ENCODE data around the gene AGTRAP. TPM values are rescaled to one million over a fixed set of nuclear protein-coding genes. Genes with fewer than 3 reads are reported as not detected.

Gene AGTRAP
- total and polyA plus RNA-seq, 9 of the 15 experiments (the other 6 are each of a cell fraction or from before 2014, with no cell fraction given): 26.8 to 105 (median 57.5) TPM

DNA sequence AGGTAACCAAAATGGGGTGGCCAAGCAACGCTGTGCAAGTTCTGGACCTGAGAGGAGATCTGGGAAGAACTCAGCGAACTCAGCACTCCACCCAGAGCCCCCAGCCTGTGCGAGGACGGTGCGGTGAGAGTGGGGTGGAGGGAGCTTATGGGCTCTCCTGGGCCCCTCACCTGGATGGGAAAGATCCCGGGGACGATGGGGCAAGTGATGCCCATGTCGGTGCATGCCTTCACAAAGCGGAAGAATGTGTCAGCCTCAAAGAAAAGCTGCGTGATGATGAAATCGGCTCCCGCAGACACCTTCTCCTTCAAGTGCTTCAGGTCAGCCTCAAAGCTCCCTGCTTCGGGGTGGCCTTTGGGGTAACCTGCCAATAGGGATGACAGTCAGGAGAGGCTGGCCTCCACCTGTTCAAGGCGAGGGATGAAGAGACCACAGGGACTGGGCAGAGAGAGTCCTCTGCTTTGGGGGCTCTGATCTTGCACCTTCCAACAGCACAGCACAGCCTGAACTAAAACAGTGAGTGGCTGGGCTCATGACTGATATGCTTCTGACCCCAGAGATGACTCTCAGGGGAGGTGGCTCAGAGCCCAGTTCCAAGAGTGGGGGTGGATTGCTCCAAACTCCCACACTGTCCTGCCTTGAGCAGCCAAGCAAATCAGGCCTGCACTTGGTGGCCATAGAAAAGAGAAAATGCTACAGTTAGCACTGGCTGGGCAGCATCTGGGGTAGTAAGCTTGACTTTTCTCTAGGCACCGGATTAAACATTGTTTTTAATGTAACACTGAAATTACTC is 60.3 kb downstream of the AGTRAP start (continued):
- TF ChIP-seq, protein P1, sequence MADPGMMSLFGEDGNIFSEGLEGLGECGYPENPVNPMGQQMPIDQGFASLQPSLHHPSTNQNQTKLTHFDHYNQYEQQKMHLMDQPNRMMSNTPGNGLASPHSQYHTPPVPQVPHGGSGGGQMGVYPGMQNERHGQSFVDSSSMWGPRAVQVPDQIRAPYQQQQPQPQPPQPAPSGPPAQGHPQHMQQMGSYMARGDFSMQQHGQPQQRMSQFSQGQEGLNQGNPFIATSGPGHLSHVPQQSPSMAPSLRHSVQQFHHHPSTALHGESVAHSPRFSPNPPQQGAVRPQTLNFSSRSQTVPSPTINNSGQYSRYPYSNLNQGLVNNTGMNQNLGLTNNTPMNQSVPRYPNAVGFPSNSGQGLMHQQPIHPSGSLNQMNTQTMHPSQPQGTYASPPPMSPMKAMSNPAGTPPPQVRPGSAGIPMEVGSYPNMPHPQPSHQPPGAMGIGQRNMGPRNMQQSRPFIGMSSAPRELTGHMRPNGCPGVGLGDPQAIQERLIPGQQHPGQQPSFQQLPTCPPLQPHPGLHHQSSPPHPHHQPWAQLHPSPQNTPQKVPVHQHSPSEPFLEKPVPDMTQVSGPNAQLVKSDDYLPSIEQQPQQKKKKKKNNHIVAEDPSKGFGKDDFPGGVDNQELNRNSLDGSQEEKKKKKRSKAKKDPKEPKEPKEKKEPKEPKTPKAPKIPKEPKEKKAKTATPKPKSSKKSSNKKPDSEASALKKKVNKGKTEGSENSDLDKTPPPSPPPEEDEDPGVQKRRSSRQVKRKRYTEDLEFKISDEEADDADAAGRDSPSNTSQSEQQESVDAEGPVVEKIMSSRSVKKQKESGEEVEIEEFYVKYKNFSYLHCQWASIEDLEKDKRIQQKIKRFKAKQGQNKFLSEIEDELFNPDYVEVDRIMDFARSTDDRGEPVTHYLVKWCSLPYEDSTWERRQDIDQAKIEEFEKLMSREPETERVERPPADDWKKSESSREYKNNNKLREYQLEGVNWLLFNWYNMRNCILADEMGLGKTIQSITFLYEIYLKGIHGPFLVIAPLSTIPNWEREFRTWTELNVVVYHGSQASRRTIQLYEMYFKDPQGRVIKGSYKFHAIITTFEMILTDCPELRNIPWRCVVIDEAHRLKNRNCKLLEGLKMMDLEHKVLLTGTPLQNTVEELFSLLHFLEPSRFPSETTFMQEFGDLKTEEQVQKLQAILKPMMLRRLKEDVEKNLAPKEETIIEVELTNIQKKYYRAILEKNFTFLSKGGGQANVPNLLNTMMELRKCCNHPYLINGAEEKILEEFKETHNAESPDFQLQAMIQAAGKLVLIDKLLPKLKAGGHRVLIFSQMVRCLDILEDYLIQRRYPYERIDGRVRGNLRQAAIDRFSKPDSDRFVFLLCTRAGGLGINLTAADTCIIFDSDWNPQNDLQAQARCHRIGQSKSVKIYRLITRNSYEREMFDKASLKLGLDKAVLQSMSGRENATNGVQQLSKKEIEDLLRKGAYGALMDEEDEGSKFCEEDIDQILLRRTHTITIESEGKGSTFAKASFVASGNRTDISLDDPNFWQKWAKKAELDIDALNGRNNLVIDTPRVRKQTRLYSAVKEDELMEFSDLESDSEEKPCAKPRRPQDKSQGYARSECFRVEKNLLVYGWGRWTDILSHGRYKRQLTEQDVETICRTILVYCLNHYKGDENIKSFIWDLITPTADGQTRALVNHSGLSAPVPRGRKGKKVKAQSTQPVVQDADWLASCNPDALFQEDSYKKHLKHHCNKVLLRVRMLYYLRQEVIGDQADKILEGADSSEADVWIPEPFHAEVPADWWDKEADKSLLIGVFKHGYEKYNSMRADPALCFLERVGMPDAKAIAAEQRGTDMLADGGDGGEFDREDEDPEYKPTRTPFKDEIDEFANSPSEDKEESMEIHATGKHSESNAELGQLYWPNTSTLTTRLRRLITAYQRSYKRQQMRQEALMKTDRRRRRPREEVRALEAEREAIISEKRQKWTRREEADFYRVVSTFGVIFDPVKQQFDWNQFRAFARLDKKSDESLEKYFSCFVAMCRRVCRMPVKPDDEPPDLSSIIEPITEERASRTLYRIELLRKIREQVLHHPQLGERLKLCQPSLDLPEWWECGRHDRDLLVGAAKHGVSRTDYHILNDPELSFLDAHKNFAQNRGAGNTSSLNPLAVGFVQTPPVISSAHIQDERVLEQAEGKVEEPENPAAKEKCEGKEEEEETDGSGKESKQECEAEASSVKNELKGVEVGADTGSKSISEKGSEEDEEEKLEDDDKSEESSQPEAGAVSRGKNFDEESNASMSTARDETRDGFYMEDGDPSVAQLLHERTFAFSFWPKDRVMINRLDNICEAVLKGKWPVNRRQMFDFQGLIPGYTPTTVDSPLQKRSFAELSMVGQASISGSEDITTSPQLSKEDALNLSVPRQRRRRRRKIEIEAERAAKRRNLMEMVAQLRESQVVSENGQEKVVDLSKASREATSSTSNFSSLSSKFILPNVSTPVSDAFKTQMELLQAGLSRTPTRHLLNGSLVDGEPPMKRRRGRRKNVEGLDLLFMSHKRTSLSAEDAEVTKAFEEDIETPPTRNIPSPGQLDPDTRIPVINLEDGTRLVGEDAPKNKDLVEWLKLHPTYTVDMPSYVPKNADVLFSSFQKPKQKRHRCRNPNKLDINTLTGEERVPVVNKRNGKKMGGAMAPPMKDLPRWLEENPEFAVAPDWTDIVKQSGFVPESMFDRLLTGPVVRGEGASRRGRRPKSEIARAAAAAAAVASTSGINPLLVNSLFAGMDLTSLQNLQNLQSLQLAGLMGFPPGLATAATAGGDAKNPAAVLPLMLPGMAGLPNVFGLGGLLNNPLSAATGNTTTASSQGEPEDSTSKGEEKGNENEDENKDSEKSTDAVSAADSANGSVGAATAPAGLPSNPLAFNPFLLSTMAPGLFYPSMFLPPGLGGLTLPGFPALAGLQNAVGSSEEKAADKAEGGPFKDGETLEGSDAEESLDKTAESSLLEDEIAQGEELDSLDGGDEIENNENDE (IDR thresholded peaks at IDR 0.05; ENCODE audit: low read depth, low read length): peak; percentile 77
- TF ChIP-seq MEF2D (tag; conservative IDR thresholded peaks at IDR 0.05; ENCODE audit: low read depth) (0 out of 2 replicates have a peak, but pooled peaks have one; percentile 29), SMARCA4 (IDR thresholded peaks at IDR 0.05) (peak; percentile 67; the same call in 1 of the 2 replicates), MEF2A (IDR thresholded peaks at IDR 0.05; ENCODE audit: control insufficient read depth, low read depth, low read length) (no peak), DPF2 (IDR thresholded peaks at IDR 0.05) (peak; percentile 75), POLR2AphosphoS5 (IDR thresholded peaks at IDR 0.05; ENCODE audit: control insufficient read depth, insufficient read depth, low read depth, low read length) (peak; percentile 70)
- TF ChIP-seq, protein P2, sequence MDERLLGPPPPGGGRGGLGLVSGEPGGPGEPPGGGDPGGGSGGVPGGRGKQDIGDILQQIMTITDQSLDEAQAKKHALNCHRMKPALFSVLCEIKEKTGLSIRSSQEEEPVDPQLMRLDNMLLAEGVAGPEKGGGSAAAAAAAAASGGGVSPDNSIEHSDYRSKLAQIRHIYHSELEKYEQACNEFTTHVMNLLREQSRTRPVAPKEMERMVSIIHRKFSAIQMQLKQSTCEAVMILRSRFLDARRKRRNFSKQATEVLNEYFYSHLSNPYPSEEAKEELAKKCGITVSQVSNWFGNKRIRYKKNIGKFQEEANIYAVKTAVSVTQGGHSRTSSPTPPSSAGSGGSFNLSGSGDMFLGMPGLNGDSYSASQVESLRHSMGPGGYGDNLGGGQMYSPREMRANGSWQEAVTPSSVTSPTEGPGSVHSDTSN (CRISPR knock-in tag; IDR thresholded peaks at IDR 0.05; ENCODE audit: low read depth): no peak
- TF ChIP-seq, protein P2 (tag; conservative IDR thresholded peaks at IDR 0.05; ENCODE audit: low read depth): peak; percentile 28; the same call in 1 of the 2 replicates
